LNCaP clone FGC (cell line): ENCODE measurements around the gene GALNT10.

Source experiments
- DNase-seq: peaks from one replicate; pipeline ENCODE4 v3.0.0-alpha.2; 2011; ENCODE audit warnings: low read depth
- H3K4me3 ChIP-seq: 2 replicates; pipeline ENCODE4 v1.5.1; 2011; ENCODE audit warnings: mild to moderate bottlenecking, low read depth, low read length, control low read depth
- CTCF ChIP-seq: IDR thresholded peaks from 2 replicates; pipeline ENCODE4 v1.5.1; 2012; ENCODE audit warnings: mild to moderate bottlenecking; ENCODE audit not compliant: control insufficient read depth, insufficient read depth; ENCODE audit errors: extremely low read depth

The GALNT10 gene

GRCh38 chr5:154213592-154213991 is 23.1 kb downstream of the GALNT10 start:
- no peak for TF ChIP-seq CTCF
- no peak for DNase-seq
- H3K4me3 ChIP-seq: no peak overlapping the region

GRCh38 chr5:154214371-154215106 is 24.0 kb downstream of the GALNT10 start:
- no peak overlapping the region for H3K4me3 ChIP-seq
- no peak for DNase-seq
- no peak for TF ChIP-seq CTCF

GRCh38 chr5:154215571-154216325 is 25.2 kb downstream of the GALNT10 start:
- no peak overlapping the region for H3K4me3 ChIP-seq
- TF ChIP-seq CTCF: no peak
- DNase-seq: no peak

GRCh38 chr5:154217462-154217861 is 26.9 kb downstream of the GALNT10 start:
- H3K4me3 ChIP-seq: no peak overlapping the region
- no peak for DNase-seq
- no peak for TF ChIP-seq CTCF

GRCh38 chr5:154218786-154219185 is 28.3 kb downstream of the GALNT10 start:
- no peak for TF ChIP-seq CTCF
- H3K4me3 ChIP-seq: no peak overlapping the region
- DNase-seq: no peak

GRCh38 chr5:154220625-154221024 is 30.1 kb downstream of the GALNT10 start:
- no peak overlapping the region for H3K4me3 ChIP-seq
- no peak for TF ChIP-seq CTCF
- no peak for DNase-seq
